Large intestine (tissue), 3 donors: ENCODE data around the gene FOXS1. TPM values are rescaled to one million over a fixed set of nuclear protein-coding genes. Genes with fewer than 3 reads are reported as not detected.
A peak's percentile ranks its signal among the peaks of the same experiment; 100 is the strongest.

ENCODE experiments used
- DNase-seq, 2 donors: peaks; one replicate each; pipeline versions ENCODE4 v3.0.0 to v3.0.0-alpha.2; 2013
- H3K27ac ChIP-seq: one replicate; pipeline ENCODE4 v1.5.1; 2013; ENCODE audit warnings: low read length
- H3K27me3 ChIP-seq: 2 replicates; pipeline ENCODE4 v1.6.1; 2013; ENCODE audit warnings: low read length; ENCODE audit not compliant: control insufficient read depth, insufficient read depth
- H3K36me3 ChIP-seq: 2 replicates; pipeline ENCODE4 v1.6.1; 2013; ENCODE audit warnings: low read length; ENCODE audit not compliant: control insufficient read depth, insufficient read depth
- H3K4me1 ChIP-seq: one replicate; pipeline ENCODE4 v1.6.1; 2013; ENCODE audit warnings: low read length; ENCODE audit not compliant: control insufficient read depth, insufficient read depth
- H3K4me3 ChIP-seq: one replicate; pipeline ENCODE4 v1.5.1; 2013; ENCODE audit warnings: low read length
- H3K9me3 ChIP-seq: one replicate; pipeline ENCODE4 v1.6.1; 2013; ENCODE audit warnings: mild to moderate bottlenecking, low read depth, low read length, moderate library complexity; ENCODE audit not compliant: control insufficient read depth
- WGBS: methylation state at CpG from one replicate; pipeline ENCODE4 v1.1.5; 2013; ENCODE audit warnings: low lambda C conversion rate; ENCODE audit not compliant: insufficient coverage; 5-methylcytosine and 5-hydroxymethylcytosine counted together
- polyA plus RNA-seq: library from polyadenylated mRNA; unstranded; fragments of 120-200 nt; gene quantifications from one replicate; pipeline ENCODE4 v1.2.1, GENCODE V29; 2013

The FOXS1 gene
- polyA plus RNA-seq, 1 donor = 0.96 TPM

DNA sequence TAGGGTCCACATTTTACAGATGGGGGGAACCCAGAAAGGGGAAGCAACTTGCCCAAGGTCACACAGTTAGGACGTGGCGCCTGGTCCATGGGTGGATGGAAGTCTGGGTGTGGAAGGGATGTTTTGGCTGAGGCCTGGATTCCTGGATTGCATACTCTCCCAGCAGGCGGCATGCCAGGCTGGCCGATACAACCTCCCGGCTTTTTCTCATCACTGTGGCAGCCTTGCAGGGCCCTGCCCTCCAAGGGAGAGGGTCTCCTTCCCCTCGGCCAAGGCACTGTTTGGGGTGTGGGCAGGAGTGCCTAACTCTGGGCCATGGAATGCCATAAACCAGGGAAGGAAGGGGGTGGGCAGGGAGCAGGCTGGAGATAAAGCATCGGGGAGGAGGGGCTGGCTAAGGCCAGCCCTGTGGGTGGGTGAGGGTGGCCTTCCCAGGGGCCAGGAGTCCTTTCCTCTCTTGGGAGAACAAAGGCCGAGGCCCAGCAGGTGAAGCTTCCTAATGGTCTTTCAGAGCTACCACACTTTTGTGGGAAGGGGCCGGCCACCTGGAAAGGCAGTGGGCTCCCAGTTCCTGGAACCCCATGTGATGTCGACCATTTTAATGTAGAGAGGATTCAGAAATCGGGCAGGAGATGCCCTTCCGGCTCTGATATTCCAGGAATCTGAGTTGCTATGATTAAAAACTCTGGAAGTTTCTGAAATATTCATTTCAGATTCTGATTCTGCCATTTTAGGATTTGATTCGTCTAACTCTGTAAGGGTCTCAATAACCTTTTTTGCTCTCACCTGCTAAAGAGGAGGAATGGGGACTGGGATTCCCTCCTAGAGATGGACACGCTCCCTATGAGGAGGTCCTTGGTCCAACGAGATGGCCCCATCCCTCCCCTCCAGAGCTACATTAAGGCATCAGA lies 4.2 kb downstream of the FOXS1 start:
- no peak for DNase-seq
- H3K4me1 ChIP-seq = peaks cover 5% of the 10 kb centered on the region
- H3K9me3 ChIP-seq = no peaks in the 10 kb centered on the region
- H3K27ac ChIP-seq = no peak overlapping the region
- H3K36me3 ChIP-seq = no peaks in the 10 kb centered on the region
- peaks cover 4% of the 10 kb centered on the region for H3K27me3 ChIP-seq
- no CpG with 5 or more reads among the region's 15 CpGs for WGBS
- H3K4me3 ChIP-seq = no peak overlapping the region

DNA sequence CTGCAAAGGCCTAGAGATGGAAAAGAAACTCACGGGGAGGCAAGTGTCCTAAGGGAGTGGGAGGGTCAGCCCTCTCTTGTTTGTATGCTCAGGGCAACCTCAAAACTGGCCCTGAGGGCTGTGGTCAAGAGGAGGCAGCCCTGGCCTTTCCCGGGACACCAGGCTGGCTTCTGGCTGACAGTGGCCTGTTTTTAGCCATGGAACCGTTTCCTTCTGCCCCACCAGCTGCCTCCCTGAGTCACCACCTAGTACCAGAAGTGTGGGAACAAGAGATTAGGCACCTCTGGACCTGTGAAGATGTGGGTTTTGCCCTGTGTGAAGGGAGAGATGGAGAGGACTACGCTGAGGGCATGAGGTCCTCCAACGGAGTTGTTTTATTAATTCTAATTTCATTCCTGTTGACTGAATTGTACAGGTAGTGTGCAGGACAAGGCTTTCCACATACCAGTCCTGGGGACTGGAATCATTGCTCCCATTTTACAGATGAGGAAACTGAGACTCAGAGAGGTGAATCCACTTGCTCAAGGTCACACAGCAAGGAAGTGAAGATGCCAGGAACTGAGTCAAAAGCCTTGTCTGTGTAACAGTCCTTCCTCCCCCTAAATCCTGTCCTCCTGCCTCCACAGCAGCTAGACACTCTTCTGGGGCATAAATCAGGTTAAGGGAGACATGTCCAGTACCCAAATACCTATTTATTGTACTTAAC lies 5.5 kb downstream of the FOXS1 start:
- no peak for DNase-seq
- Histone ChIP-seq H3K4me3 (no peak overlapping the region), H3K4me1 (peaks cover 11% of the 10 kb centered on the region), H3K27ac (no peak overlapping the region), H3K36me3 (no peaks in the 10 kb centered on the region), H3K9me3 (no peaks in the 10 kb centered on the region), H3K27me3 (peaks cover 4% of the 10 kb centered on the region)
- no CpG with 5 or more reads among the region's 5 CpGs for WGBS

DNA sequence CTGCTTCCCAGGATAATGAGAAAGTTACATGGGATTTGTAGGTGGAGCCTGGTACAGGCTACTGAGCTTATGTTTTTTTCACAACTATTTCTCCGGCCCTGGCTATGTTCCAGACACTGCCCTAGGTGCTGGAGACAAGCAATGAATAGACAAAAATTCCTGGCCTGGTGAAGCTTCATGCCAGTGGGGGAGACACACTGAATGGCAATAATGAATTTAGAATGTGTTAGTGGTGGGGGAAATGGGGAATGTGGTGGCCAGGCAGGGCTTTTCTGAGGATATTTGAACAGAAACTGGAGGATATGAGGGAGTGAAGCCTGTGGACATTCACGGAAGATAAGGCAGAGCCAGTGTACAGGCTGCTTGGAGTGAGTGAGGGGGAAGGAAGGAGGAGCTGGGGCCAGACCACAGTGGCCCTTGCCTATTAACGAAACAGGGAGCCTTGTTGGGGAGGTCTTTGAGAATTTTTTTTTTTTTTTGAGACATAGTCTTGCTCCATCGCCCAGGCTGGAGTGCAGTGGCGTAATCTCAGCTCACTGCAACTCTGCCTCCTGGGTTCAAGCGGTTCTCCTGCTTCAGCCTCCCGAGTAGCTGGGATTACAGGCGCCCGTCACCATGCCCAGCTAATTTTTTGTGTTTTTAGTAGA lies 6.6 kb downstream of the FOXS1 start:
- H3K9me3 ChIP-seq = no peaks in the 10 kb centered on the region
- WGBS = 60% methylated on average over 1 of the region's 9 CpGs
- H3K4me3 ChIP-seq = no peak overlapping the region
- no peak overlapping the region for H3K27ac ChIP-seq
- peaks cover 4% of the 10 kb centered on the region for H3K27me3 ChIP-seq
- H3K36me3 ChIP-seq = no peaks in the 10 kb centered on the region
- no peak for DNase-seq
- H3K4me1 ChIP-seq = peaks cover 11% of the 10 kb centered on the region

DNA sequence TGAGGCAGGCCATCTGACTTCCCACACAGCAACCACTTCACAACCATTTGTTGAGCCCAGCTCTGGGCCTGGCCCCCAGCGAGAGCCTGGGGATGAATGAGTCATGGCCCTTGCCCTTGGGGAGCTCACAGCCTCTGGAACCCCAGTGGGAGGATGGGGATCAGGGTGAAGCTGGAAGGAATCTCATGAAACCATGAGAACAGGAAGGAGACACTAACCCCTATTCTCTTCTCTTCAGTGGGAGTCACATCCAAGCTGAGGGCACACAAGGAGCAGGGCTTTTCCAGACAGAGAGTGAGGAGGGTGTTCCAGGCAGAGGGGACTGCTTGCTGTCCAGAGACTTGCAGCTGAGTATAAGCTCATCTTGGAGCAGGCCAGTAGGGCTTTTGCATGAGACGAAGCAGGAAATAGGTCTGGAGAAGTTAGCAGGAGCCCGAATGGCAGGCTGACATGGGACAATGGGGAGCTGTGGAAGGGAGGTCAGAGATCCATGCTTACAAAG lies 7.5 kb downstream of the FOXS1 start:
- Histone ChIP-seq H3K4me3 (no peak overlapping the region), H3K27me3 (peaks cover 4% of the 10 kb centered on the region), H3K4me1 (peaks cover 14% of the 10 kb centered on the region), H3K9me3 (no peaks in the 10 kb centered on the region), H3K27ac (no peak overlapping the region), H3K36me3 (no peaks in the 10 kb centered on the region)
- WGBS = no CpG with 5 or more reads among the region's 3 CpGs
- DNase-seq = no peak

DNA sequence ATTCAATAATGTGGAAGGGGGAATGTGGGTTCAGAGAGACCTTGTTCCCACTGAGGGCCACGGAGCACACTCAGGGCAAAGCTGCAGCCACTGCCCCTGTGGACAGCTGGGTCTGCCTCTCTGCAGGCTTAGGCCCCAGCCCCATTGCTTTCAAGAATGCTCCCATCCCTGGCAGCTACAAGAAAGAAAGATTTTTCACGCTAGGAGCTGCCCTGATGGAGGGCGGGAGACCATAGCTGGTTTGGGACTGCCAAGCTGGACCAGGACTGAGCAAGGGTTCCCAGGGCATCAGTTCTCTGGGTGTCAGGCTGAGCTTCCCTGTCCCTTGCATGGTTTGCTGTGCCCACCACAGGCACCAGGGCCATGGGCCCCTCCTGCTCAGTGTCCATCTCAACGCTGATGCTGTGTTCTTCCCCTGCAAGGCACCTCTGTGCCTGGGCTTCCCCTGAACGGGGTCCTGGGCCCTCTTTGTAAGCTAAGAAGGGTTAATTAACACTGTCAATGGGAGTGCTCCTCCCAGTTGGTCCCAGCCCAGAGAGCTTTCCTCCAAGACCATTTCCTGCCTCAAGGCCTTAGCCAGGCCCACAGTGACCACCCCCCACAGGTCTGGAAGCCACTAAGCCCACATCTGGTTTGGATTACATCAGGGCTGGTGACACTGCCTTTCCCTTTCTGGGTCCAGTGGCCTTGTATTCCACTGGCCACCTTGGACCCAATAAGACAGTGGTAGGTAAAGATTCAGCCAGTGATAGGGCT lies 8.4 kb downstream of the FOXS1 start:
- Histone ChIP-seq H3K36me3 (no peaks in the 10 kb centered on the region), H3K4me1 (peaks cover 14% of the 10 kb centered on the region), H3K9me3 (no peaks in the 10 kb centered on the region), H3K4me3 (no peak overlapping the region), H3K27ac (no peak overlapping the region), H3K27me3 (peaks cover 4% of the 10 kb centered on the region)
- WGBS = no CpG with 5 or more reads among the region's 5 CpGs
- no peak for DNase-seq

DNA sequence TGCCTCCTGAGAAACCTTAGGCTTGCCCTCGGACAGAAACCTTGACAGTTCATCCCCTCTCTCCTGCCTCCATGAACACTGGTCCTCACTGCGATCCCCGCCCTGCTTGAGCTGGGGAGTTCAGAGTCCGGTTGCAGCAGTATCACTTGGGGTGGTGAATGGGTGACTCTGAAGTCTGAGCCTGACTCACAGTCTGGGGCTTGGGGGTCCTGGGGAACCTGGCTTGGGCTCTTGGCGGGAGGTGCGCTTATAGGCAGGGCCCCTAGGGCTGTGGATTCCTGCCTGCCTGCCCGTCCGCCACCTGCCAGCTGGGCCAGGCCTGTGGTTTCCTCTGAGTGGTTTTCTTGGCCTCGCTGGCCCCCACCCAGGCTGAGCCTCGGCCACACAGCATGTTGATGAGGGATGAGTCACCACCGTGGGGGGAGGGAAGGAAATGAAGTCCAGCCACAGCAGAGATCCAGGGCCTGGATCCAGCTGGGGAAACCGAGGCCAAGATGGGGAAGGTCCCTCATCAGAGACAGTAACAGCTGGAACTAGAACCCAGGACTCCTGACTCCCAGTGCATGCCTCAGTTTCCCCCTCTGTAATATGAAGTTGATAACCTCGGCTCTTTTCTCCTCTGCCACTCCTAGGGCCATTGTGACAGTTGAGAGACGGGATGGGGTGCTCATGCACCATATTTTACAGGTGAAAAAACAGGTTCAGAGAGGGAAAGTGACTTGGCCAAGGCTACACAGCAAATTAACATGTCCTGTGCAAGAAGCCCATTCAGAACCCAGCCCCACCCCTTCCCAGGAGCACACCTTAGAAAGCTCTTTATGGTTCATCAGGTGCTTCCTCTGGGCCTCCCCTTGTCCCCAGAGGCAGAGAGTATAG lies 9.2 kb downstream of the FOXS1 start:
- Histone ChIP-seq H3K9me3 (no peaks in the 10 kb centered on the region), H3K27me3 (peaks cover 4% of the 10 kb centered on the region), H3K4me1 (peaks cover 14% of the 10 kb centered on the region), H3K27ac (no peak overlapping the region), H3K4me3 (no peak overlapping the region), H3K36me3 (no peaks in the 10 kb centered on the region)
- peak; percentile 49 to 68 for DNase-seq
- no CpG with 5 or more reads among the region's 14 CpGs for WGBS

DNA sequence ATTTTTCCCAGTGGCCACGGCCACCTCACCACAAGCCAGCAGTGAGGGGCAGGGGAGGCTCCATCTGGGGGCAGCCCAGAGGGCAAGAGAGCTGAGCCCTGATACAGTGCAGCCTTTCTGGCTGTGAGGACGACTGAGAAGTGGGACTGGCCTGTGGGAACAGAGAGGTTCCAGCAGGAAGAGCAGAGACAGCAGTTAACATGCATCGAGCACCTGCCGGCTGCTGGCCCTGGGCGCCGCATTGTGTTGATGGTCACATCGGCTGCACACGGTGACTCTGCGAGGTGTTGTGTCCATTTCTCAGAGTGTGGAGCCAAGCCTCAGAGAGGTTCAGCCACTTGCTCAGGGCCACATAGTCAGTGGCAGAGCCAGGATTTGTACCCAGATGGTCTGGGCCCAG lies 9.8 kb downstream of the FOXS1 start:
- Histone ChIP-seq H3K4me1 (peaks cover 14% of the 10 kb centered on the region), H3K4me3 (no peak overlapping the region), H3K36me3 (no peaks in the 10 kb centered on the region), H3K27me3 (peaks cover 4% of the 10 kb centered on the region), H3K9me3 (no peaks in the 10 kb centered on the region), H3K27ac (no peak overlapping the region)
- no peak for DNase-seq
- 80% methylated on average over 1 of the region's 9 CpGs for WGBS

DNA sequence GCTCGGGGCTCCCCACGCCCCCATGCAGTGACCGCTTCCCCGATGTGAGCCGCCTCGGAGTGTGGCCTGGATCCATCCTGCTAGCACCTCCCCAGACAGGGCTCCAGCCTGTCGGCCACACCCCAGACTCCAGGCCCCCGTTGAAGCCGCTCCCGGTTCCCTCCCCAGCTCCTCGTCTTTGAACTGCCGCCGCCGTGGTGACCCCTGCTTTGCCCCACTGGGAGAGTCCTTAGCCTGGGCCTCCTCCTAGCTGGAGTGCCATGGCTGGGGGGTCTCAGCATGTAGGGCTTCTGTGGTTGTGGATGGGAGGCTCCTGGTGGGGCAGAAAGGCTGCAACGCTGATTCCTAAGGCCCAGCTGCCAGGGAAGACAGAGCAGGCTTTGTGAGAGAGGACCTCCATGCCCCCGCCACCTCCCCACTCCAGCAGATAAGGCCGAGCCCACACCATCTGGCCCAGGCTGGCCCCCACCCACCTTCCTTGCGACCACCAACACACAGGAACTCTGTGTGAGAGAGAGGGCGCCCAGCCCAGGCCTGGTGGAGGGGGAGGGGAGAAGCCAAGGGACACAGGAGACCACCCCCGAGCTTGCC lies 11.4 kb downstream of the FOXS1 start:
- DNase-seq = no peak
- no peaks in the 10 kb centered on the region for H3K9me3 ChIP-seq
- no peak overlapping the region for H3K4me3 ChIP-seq
- peaks cover 14% of the 10 kb centered on the region for H3K4me1 ChIP-seq
- WGBS = no CpG with 5 or more reads among the region's 20 CpGs
- H3K27ac ChIP-seq = no peak overlapping the region
- H3K36me3 ChIP-seq = no peaks in the 10 kb centered on the region
- peaks cover 4% of the 10 kb centered on the region for H3K27me3 ChIP-seq
